WI38 (cell line): ENCODE data around the gene KMT5B.

ENCODE experiments used
- H3K4me3 ChIP-seq: 2 replicates; pipeline ENCODE4 v1.5.1; 2011; ENCODE audit warnings: low read depth, mild to moderate bottlenecking, control low read depth, low read length
- CTCF ChIP-seq: IDR thresholded peaks from 2 replicates; pipeline ENCODE4 v1.5.1; 2012; ENCODE audit warnings: low read depth, mild to moderate bottlenecking, control low read depth, low read length

The KMT5B gene

GRCh38 chr11:68231621-68232020 is 18.5 kb upstream of the KMT5B start:
- no peak overlapping the region for H3K4me3 ChIP-seq
- no peak for TF ChIP-seq CTCF

- no peak for TF ChIP-seq CTCF
- no peak overlapping the region for H3K4me3 ChIP-seq
These were observed 16.5 kb upstream of the KMT5B start for GRCh38 chr11:68229601-68230000.

- no peak for TF ChIP-seq CTCF
These were observed 13.3 kb upstream of the KMT5B start for GRCh38 chr11:68226421-68226820.

GRCh38 chr11:68224606-68225005 is 11.5 kb upstream of the KMT5B start:
- no peak overlapping the region for H3K4me3 ChIP-seq
- TF ChIP-seq CTCF, result no peak

More at GRCh38 chr11:68226421-68226820, 13.3 kb upstream of the KMT5B start:
- no peak overlapping the region for H3K4me3 ChIP-seq

GRCh38 chr11:68223275-68223674 is 10.2 kb upstream of the KMT5B start:
- no peak overlapping the region for H3K4me3 ChIP-seq
- no peak for TF ChIP-seq CTCF

- no peak overlapping the region for H3K4me3 ChIP-seq
- TF ChIP-seq CTCF, result no peak
These were observed 8.3 kb upstream of the KMT5B start for GRCh38 chr11:68221406-68221805.

- no peak overlapping the region for H3K4me3 ChIP-seq
- TF ChIP-seq CTCF, result no peak
These were observed 3.3 kb upstream of the KMT5B start for GRCh38 chr11:68216171-68216938.
